Progenitor cell of endocrine pancreas (in vitro differentiated cells): ENCODE measurements around the gene PLXNA1. TPM values are rescaled to one million over a fixed set of nuclear protein-coding genes. Genes with fewer than 3 reads are reported as not detected.

Source experiments
- DNase-seq: peaks from one replicate; pipeline ENCODE4 v3.0.0; 2021; ENCODE audit warnings: low spot score; ENCODE audit not compliant: unreplicated experiment
- H3K27ac Mint-ChIP-seq: 2 replicates; pipeline ENCODE4 v1.8.0; 2021; ENCODE audit warnings: mild to moderate bottlenecking, moderate library complexity, mixed read lengths
- H3K27me3 Mint-ChIP-seq: 2 replicates; pipeline ENCODE4 v1.8.0; 2021; ENCODE audit warnings: mixed read lengths
- H3K36me3 Mint-ChIP-seq: 2 replicates; pipeline ENCODE4 v1.8.0; 2022; ENCODE audit warnings: mixed read lengths; ENCODE audit not compliant: insufficient read depth
- H3K4me1 Mint-ChIP-seq: 2 replicates; pipeline ENCODE4 v1.8.0; 2021; ENCODE audit warnings: low read depth, mixed read lengths
- H3K4me3 Mint-ChIP-seq: 2 replicates; pipeline ENCODE4 v1.8.0; 2021; ENCODE audit warnings: low read depth, mild to moderate bottlenecking, moderate library complexity, mixed read lengths
- H3K9me3 Mint-ChIP-seq: 2 replicates; pipeline ENCODE4 v1.8.0; 2021; ENCODE audit warnings: low read depth, mixed read lengths
- total RNA-seq: library from RNA; stranded (reverse); gene quantifications from 2 replicates; pipeline ENCODE4 v1.2.1, GENCODE V29; 2021
- TF ChIP-seq, protein P1 (sequence below): fragments of 200-600 bp; sonication (generic); IDR thresholded peaks from one replicate; pipeline ENCODE4 v1.5.0; 2021; ENCODE audit warnings: antibody characterized with exemption, mild to moderate bottlenecking; ENCODE audit not compliant: unreplicated experiment

Gene PLXNA1
- total RNA-seq, 1 donor from 2014 or later = 104 TPM

- DNase-seq = no peak
- peak overlapping the region; percentile 47 for H3K27ac Mint-ChIP-seq
- H3K4me3 Mint-ChIP-seq = no peak overlapping the region
- H3K9me3 Mint-ChIP-seq = no peaks in the 10 kb centered on the region
- H3K36me3 Mint-ChIP-seq = peaks cover 7% of the 10 kb centered on the region
- no peaks in the 10 kb centered on the region for H3K27me3 Mint-ChIP-seq
- peaks cover 12% of the 10 kb centered on the region for H3K4me1 Mint-ChIP-seq
- TF ChIP-seq, protein P1, sequence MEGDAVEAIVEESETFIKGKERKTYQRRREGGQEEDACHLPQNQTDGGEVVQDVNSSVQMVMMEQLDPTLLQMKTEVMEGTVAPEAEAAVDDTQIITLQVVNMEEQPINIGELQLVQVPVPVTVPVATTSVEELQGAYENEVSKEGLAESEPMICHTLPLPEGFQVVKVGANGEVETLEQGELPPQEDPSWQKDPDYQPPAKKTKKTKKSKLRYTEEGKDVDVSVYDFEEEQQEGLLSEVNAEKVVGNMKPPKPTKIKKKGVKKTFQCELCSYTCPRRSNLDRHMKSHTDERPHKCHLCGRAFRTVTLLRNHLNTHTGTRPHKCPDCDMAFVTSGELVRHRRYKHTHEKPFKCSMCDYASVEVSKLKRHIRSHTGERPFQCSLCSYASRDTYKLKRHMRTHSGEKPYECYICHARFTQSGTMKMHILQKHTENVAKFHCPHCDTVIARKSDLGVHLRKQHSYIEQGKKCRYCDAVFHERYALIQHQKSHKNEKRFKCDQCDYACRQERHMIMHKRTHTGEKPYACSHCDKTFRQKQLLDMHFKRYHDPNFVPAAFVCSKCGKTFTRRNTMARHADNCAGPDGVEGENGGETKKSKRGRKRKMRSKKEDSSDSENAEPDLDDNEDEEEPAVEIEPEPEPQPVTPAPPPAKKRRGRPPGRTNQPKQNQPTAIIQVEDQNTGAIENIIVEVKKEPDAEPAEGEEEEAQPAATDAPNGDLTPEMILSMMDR = no peak
These were observed 26.6 kb downstream of the PLXNA1 start for GRCh38 chr3:127009531-127009930.

GRCh38 chr3:127011270-127011992, 28.5 kb downstream of the PLXNA1 start:
- Mint-ChIP-seq H3K27ac (no peak overlapping the region), H3K27me3 (no peaks in the 10 kb centered on the region), H3K4me1 (peaks cover 12% of the 10 kb centered on the region), H3K9me3 (no peaks in the 10 kb centered on the region), H3K36me3 (peaks cover 10% of the 10 kb centered on the region), H3K4me3 (no peak overlapping the region)
- no peak for DNase-seq
- TF ChIP-seq, protein P1 = no peak

DNA sequence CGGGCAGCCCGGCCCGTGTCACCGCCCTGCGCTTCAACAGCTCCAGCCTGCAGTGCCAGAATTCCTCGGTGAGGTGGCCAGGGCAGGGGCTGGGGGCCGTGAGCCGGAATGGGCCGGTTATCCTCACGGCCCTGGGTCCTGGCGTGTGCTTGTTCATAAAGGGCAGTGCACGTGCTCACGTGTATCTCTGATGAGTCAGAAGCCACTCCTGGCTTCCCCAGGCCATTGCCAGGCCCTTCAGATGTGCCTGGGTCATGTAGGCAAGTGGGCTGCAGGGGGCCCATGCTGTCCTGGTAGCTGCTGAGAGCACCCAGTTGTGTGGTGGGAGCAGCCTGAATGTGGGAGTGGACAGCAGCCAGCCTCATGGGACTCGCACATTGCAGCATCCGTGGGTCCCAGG, 29.2 kb downstream of the PLXNA1 start:
- TF ChIP-seq, protein P1 = no peak
- peaks cover 12% of the 10 kb centered on the region for H3K4me1 Mint-ChIP-seq
- peaks cover 10% of the 10 kb centered on the region for H3K36me3 Mint-ChIP-seq
- no peaks in the 10 kb centered on the region for H3K27me3 Mint-ChIP-seq
- no peak overlapping the region for H3K4me3 Mint-ChIP-seq
- H3K9me3 Mint-ChIP-seq = no peaks in the 10 kb centered on the region
- DNase-seq = no peak
- no peak overlapping the region for H3K27ac Mint-ChIP-seq

DNA sequence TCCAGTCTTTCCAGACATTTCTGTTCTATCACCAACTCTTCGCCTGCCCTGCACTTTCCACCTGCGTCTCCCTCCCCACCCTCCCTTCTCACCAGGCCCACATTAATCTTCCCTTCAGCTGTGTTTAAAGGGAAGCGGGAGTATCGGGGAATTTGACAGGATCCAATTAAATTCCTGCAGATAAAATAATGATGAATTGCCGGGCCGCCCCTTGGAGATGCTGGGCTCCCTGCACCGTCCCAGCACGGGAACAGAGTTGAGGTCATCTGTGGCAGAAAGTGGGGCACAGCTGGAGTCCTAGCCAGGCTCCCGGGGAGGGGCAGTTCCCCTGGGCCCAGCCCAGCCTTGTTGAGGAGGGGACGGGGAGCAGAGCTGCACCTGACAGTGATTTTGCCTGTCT, 30.3 kb downstream of the PLXNA1 start:
- no peaks in the 10 kb centered on the region for H3K9me3 Mint-ChIP-seq
- H3K27me3 Mint-ChIP-seq = no peaks in the 10 kb centered on the region
- peaks cover 11% of the 10 kb centered on the region for H3K36me3 Mint-ChIP-seq
- no peak overlapping the region for H3K4me3 Mint-ChIP-seq
- H3K27ac Mint-ChIP-seq = no peak overlapping the region
- DNase-seq = no peak
- H3K4me1 Mint-ChIP-seq = peaks cover 12% of the 10 kb centered on the region
- TF ChIP-seq, protein P1 = no peak

GRCh38 chr3:127013758-127014535, 31.0 kb downstream of the PLXNA1 start:
- H3K27me3 Mint-ChIP-seq = no peaks in the 10 kb centered on the region
- TF ChIP-seq, protein P1 = no peak

More at GRCh38 chr3:127013758-127014535, 31.0 kb downstream of the PLXNA1 start:
- Mint-ChIP-seq H3K9me3 (no peaks in the 10 kb centered on the region), H3K27ac (no peak overlapping the region), H3K4me3 (no peak overlapping the region), H3K4me1 (peaks cover 12% of the 10 kb centered on the region), H3K36me3 (peaks cover 13% of the 10 kb centered on the region)
- DNase-seq = no peak
